K562 (cell line): ENCODE results near the gene MRFAP1. TPM values are rescaled to one million over a fixed set of nuclear protein-coding genes. Genes with fewer than 3 reads are reported as not detected.
A peak's percentile ranks its signal among the peaks of the same experiment; 100 is the strongest.

Experiments
- BCL6 ChIP-seq: fragments of 250-450 bp; sonication (Bioruptor Pico); IDR thresholded peaks from 2 replicates; pipeline ENCODE4 v1.4.0; 2020
- CHD1 ChIP-seq: fragments of 200-600 bp; sonication (generic); IDR thresholded peaks from one replicate; pipeline ENCODE4 v1.6.1; 2012; ENCODE audit warnings: mild to moderate bottlenecking, moderate library complexity, low read length, inconsistent platforms
- CHD4 ChIP-seq: fragments of 200-600 bp; sonication (generic); IDR thresholded peaks from 3 replicates; pipeline ENCODE4 v1.6.1; 2012; ENCODE audit warnings: low read depth, mild to moderate bottlenecking, mixed read lengths, low read length, inconsistent platforms; ENCODE audit not compliant: insufficient read depth, insufficient replicate concordance, poor library complexity, severe bottlenecking
- DEAF1 ChIP-seq: fragments of 450-650 bp; formaldehyde crosslinking; IDR thresholded peaks from 2 replicates; pipeline ENCODE4 v1.4.0; 2020; ENCODE audit warnings: mild to moderate bottlenecking, moderate library complexity
- GABPA ChIP-seq: fragments of 200-800 bp; sonication (Bioruptor generic); conservative IDR thresholded peaks from 2 replicates; pipeline ENCODE4 v1.6.1; 2016; ENCODE audit warnings: low read depth, missing genetic modification characterization, missing compliant biosample characterization
- GTF2F1 ChIP-seq: IDR thresholded peaks from 2 replicates; pipeline ENCODE4 v1.6.1; 2011; ENCODE audit warnings: low read depth, low read length, improper control_type of control experiment
- HMG20A ChIP-seq: fragments of 450-650 bp; formaldehyde crosslinking; conservative IDR thresholded peaks from 2 replicates; pipeline ENCODE4 v1.4.0; 2020; ENCODE audit warnings: mild to moderate bottlenecking, mixed read lengths
- HNRNPLL ChIP-seq: fragments of 200-400 bp; formaldehyde crosslinking; IDR thresholded peaks from 2 replicates; pipeline ENCODE4 v1.6.1; 2017; ENCODE audit warnings: low read length, low read depth, mild to moderate bottlenecking; ENCODE audit not compliant: poor library complexity, severe bottlenecking
- ILK ChIP-seq: fragments of 450-650 bp; IDR thresholded peaks from 2 replicates; pipeline ENCODE4 v1.6.1; 2016; ENCODE audit warnings: missing genetic modification characterization, low read depth, mild to moderate bottlenecking, missing compliant biosample characterization, moderate library complexity, borderline replicate concordance
- KAT7 ChIP-seq: sonication (generic); formaldehyde crosslinking; IDR thresholded peaks from 2 replicates; pipeline ENCODE4 v1.8.0; 2022; ENCODE audit warnings: missing genetic modification reagents, mild to moderate bottlenecking, borderline replicate concordance
- MTA1 ChIP-seq: fragments of 450-650 bp; IDR thresholded peaks from 2 replicates; pipeline ENCODE4 v1.6.1; 2017; ENCODE audit warnings: borderline replicate concordance
- NCOA2 ChIP-seq, 2 experiments: fragments of 450-650 bp; IDR thresholded peaks; 2 replicates each; pipeline ENCODE4 v1.6.1; 2018; ENCODE audit warnings: mild to moderate bottlenecking in 2 of 2, moderate library complexity in 1 of 2; ENCODE audit not compliant: partially characterized antibody in 2 of 2
- PHF20 ChIP-seq: fragments of 450-650 bp; IDR thresholded peaks from 2 replicates; pipeline ENCODE4 v1.6.1; 2018; ENCODE audit not compliant: partially characterized antibody
- PHF21A ChIP-seq: fragments of 450-650 bp; IDR thresholded peaks from 2 replicates; pipeline ENCODE4 v1.6.1; 2017; ENCODE audit warnings: low read depth, borderline replicate concordance
- PYGO2 ChIP-seq: fragments of 450-650 bp; IDR thresholded peaks from 2 replicates; pipeline ENCODE4 v1.6.1; 2016; ENCODE audit warnings: mild to moderate bottlenecking, missing genetic modification characterization, moderate library complexity, missing compliant biosample characterization
- ZBTB7A ChIP-seq: IDR thresholded peaks from 2 replicates; pipeline ENCODE4 v1.6.1; 2011; ENCODE audit warnings: low read depth, mild to moderate bottlenecking, low read length, moderate library complexity, borderline replicate concordance; ENCODE audit not compliant: control insufficient read depth
- ZNF12 ChIP-seq: sonication (generic); formaldehyde crosslinking; IDR thresholded peaks from 2 replicates; pipeline ENCODE4 v1.4.0; 2020; ENCODE audit warnings: mild to moderate bottlenecking, missing genetic modification reagents
- ZNF407 ChIP-seq: fragments of 450-650 bp; IDR thresholded peaks from 2 replicates; pipeline ENCODE4 v1.6.1; 2016; ENCODE audit warnings: low read depth
- ZNF76 ChIP-seq: fragments of 250-450 bp; sonication (Bioruptor Pico); IDR thresholded peaks from 2 replicates; pipeline ENCODE4 v1.4.0; 2020; ENCODE audit warnings: mild to moderate bottlenecking, moderate library complexity, borderline replicate concordance
- polyA plus RNA-seq, 8 experiments: library from polyadenylated mRNA; depleted of rRNA in 4 of 8; stranded (reverse) in 5 of 8; unstranded in 3 of 8; fragments of >200 nt; fragmentation: Nextera tagmentation in 2 of 8; fragmentation: Illumina TruSeq in 1 of 8; extraction: Ambion mirVana in 2 of 8; extraction: Trizol in 1 of 8; gene quantifications; 2 replicates each; pipeline versions ENCODE4 v1.2.1 to v1.2.3, GENCODE V29; 2011 to 2014; ENCODE audit warnings: inconsistent platforms in 1 of 8, missing spikeins in 1 of 8
- total RNA-seq, 7 experiments: library from RNA; depleted of rRNA in 6 of 7; stranded (reverse); fragments of >200 nt in 6 of 7; fragmentation: Illumina TruSeq in 2 of 7; extraction: Trizol in 2 of 7; gene quantifications; 2 replicates each; pipeline versions ENCODE4 v1.2.1 to v1.2.3, GENCODE V29; 2011 to 2021; ENCODE audit warnings: low replicate concordance in 1 of 7

The MRFAP1 gene
- total and polyA plus RNA-seq, 9 of the 15 experiments (the other 6 are each of a cell fraction or from before 2014, with no cell fraction given): 46.0 to 270 (median 151) TPM

GRCh38 chr4:6674500-6675149, 34.1 kb downstream of the MRFAP1 start (continued):
- TF ChIP-seq KAT7 (CRISPR knock-in tag) (no peak), PHF21A (0 out of 2 replicates have a peak, but pooled peaks have one; percentile 26), GABPA (tag) (no peak; the same call in 1 of the 2 replicates), ZNF12 (no peak), DEAF1 (CRISPR knock-in tag) (no peak), ZNF407 (no peak), GTF2F1 (no peak), PHF20 (no peak), ZBTB7A (no peak), ZNF76 (CRISPR knock-in tag) (no peak), MTA1 (no peak; the same call in 1 of the 2 replicates), HMG20A (CRISPR knock-in tag) (no peak), CHD4 (no peak), BCL6 (CRISPR knock-in tag) (no peak), HNRNPLL (no peak), PYGO2 (tag) (no peak), ILK (tag) (no peak), NCOA2 (IDR thresholded peaks at IDR 0.05; ENCODE audit: partially characterized antibody in 2 of 2) (no peak), CHD1 (peak; percentile 70)
